GM18951 (cell line): ENCODE measurements around the gene NT5DC2.

Source experiments
- POLR2A ChIP-seq: IDR thresholded peaks from 4 replicates; pipeline ENCODE4 v1.6.1; 2011; ENCODE audit warnings: mild to moderate bottlenecking; ENCODE audit not compliant: insufficient read length, insufficient read depth; ENCODE audit errors: extremely low read depth
- in situ Hi-C: fragments of 300-500 bp; cut with MboI; formaldehyde crosslinking; loops from one replicate; pipeline ENCODE4 v1.12.0; 2022; ENCODE audit warnings: low sequenced_read_pairs, mixed read lengths, inconsistent platforms; ENCODE audit not compliant: unreplicated experiment

The NT5DC2 gene

GRCh38 chr3:52488746-52489145 lies 44.9 kb downstream of the NT5DC2 start:
- no peak for TF ChIP-seq POLR2A
- in situ Hi-C loops, result no loop called here

- in situ Hi-C loops, result no loop called here
- no peak for TF ChIP-seq POLR2A
Observed at GRCh38 chr3:52487788-52488691, 45.6 kb downstream of the NT5DC2 start.

GRCh38 chr3:52487050-52487787 lies 46.4 kb downstream of the NT5DC2 start:
- no peak for TF ChIP-seq POLR2A
- in situ Hi-C loops, result no loop called here

GRCh38 chr3:52484680-52485461 lies 48.8 kb downstream of the NT5DC2 start:
- TF ChIP-seq POLR2A, result no peak
- in situ Hi-C loops, result no loop called here

- TF ChIP-seq POLR2A, result no peak
- in situ Hi-C loops, result no loop called here
Observed at GRCh38 chr3:52483577-52484381, 49.9 kb downstream of the NT5DC2 start.

GRCh38 chr3:52483081-52483480 lies 50.6 kb downstream of the NT5DC2 start:
- in situ Hi-C loops, result no loop called here

GRCh38 chr3:52481819-52482521 lies 51.7 kb downstream of the NT5DC2 start:
- TF ChIP-seq POLR2A, result no peak
- in situ Hi-C loops, result no loop called here

More at GRCh38 chr3:52483081-52483480, 50.6 kb downstream of the NT5DC2 start:
- no peak for TF ChIP-seq POLR2A

GRCh38 chr3:52480768-52481715 lies 52.6 kb downstream of the NT5DC2 start:
- in situ Hi-C loops, result no loop called here
- TF ChIP-seq POLR2A, result no peak

GRCh38 chr3:52479877-52480575 lies 53.6 kb downstream of the NT5DC2 start:
- no peak for TF ChIP-seq POLR2A
- in situ Hi-C loops, result no loop called here

- TF ChIP-seq POLR2A, result no peak
- in situ Hi-C loops, result no loop called here
Observed at GRCh38 chr3:52479037-52479876, 54.4 kb downstream of the NT5DC2 start.

- in situ Hi-C loops, result no loop called here
- TF ChIP-seq POLR2A, result no peak
Observed at GRCh38 chr3:52477796-52478095, 55.9 kb downstream of the NT5DC2 start.
